GM19193 (cell line): ENCODE results near the gene ZFAND3.

Experiments
- POLR2A ChIP-seq: IDR thresholded peaks from 4 replicates; pipeline ENCODE4 v1.6.1; 2011; ENCODE audit not compliant: insufficient read depth, insufficient read length; ENCODE audit errors: extremely low read depth

ZFAND3 gene

GRCh38 chr6:38116248-38116647, 296.7 kb downstream of the ZFAND3 start:
- TF ChIP-seq POLR2A = no peak

- no peak for TF ChIP-seq POLR2A
Observed at GRCh38 chr6:38117281-38117680, 297.8 kb downstream of the ZFAND3 start.

DNA sequence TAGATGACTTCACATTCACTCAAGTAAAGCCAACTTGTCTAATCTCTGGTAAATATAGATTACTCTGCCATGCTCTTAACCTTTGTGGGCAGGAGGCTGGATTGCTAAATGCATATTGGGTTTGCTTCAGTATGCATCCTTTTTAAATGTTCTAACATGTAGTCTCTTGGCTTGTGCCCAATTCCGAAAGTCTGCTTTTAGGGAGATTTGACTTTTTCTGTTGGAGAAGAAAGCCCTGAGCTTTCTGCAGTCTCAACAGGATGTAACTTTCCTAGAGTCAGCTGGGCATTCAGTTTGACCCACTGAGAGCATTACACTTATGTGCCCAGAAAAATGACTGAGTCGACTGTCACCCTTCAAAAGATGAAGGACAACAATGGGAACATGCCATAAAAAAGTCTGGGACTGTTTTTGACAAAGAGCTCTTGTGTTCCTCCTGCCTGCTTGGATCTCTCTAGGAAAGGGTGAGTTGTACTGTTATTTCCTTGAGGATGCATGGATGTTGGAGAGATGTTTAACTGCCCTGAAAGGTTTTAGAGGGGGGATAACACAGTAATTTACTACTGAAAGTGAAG, 299.4 kb downstream of the ZFAND3 start:
- TF ChIP-seq POLR2A = no peak

GRCh38 chr6:38119516-38119915, 300.0 kb downstream of the ZFAND3 start:
- no peak for TF ChIP-seq POLR2A

DNA sequence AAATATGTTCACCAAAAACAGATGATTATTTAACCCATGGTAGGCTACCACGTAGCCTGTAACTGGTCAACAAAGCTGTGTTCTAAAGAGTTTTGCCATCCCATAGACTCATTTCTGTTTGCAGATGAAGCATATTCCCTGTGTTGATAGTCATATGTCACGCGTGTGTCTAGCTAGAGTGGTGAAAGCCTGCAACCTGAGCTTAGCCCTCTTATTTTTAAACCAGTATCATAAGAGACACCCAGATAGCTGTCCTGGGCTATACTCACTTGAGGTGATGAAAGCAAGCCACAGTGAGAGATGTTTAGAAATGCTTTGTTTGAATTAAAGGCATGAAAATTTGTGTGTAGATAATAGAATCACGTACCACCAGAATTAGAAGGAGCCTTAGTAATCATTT, 307.8 kb downstream of the ZFAND3 start:
- TF ChIP-seq POLR2A = no peak

- TF ChIP-seq POLR2A = no peak
Observed at GRCh38 chr6:38131527-38131965, 312.0 kb downstream of the ZFAND3 start.

DNA sequence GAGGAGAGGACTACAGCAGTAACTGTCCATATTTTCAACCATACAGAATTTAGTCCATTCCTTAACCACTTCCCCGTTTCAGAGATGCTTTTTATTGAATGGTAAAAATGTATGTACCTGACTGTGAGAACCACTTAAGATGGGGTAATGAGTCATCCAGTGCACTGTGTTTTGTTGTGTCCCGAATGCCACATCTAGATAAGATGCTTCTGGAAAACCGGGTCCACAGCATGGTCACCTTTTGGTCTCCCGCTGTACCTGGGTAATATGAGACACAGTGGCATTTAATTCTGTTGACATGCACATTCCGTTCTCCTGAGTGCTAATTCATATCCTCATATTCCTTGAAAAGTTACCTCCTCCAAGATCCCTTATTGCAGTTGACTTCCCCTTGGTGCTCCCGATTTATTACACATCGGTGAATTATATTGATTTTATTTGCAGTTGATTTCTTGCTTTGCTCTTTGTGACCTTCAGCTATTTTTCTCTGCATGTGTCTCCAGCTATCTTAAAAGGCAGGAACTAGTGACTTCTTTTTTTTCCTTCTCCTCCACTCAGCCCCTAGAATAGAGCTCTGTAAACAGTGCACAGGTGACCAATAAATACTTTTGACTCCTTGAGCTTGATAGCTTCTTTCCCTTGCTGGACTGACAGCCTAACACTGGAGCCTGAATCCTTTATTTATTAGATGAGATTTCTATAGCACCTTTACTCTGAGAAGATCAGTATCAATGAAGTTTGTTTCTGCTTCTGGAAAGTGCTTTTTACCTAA, 314.6 kb downstream of the ZFAND3 start:
- TF ChIP-seq POLR2A = no peak

DNA sequence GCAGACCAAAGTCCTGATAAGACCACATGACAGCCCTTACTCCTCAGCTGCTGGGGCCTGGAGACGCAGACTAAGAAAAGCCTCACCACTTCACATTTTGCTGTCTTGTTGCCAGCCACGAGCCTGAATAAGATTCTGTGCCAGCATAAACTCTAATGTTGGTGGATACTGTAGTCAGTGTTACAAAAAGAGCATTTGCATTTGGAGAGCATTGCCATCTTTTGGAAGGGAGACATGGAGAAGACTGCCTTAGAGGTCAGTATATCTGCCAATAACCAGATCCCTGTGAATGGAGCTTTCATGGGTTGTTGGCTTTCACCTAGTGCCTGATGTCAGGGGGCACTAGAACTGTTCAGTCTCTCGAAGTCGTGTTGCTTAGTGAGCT, 315.2 kb downstream of the ZFAND3 start:
- no peak for TF ChIP-seq POLR2A

DNA sequence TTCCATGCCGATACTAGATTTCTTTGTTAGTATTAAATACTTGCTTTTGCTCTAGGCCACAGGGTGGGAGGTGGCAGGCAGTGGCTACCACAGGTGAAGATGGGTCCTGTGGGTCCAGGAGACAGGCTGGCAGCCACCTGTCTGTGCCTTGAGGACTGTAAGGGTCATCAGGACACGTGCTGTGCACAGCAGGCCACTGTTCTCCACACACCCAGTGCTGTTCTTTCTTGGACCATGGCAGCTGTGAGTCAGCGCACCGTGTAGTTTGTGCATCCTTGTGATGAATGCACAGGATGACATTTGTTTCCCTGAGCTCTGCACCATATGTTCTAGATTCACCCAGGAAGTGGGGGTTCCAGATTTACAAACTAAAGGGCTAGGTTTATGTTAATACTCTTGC, 317.0 kb downstream of the ZFAND3 start:
- no peak for TF ChIP-seq POLR2A

DNA sequence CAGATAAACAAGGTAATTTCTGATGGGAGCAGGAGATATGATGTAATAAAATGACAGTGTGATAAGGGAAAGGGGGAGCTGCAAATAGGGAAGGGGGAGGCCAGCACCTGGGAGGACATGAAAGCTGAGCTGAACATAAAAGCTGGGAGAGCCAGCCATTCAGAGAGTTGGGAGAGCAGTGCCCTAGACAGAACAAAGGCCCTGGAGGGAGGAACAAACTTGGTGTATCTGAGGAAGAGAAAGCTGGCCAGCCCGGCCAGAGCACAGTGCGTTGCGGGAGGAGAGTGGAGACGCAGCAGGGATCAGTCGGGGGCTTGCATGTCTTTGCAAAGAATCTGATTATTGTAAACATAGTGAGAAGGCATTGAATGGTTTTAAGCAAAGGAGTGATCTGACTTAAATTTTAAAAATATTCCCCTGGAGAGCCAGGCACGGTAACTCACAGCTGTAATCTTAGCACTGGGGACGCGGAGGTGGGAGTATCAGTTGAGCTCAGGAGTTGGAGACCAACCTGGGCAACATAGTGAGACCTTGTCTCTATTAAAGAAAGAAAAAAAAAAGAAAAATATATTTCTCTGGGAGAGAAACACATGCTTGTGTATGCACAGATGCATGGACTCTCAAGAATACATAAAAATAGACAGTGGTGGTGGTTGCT, 318.2 kb downstream of the ZFAND3 start:
- no peak for TF ChIP-seq POLR2A

DNA sequence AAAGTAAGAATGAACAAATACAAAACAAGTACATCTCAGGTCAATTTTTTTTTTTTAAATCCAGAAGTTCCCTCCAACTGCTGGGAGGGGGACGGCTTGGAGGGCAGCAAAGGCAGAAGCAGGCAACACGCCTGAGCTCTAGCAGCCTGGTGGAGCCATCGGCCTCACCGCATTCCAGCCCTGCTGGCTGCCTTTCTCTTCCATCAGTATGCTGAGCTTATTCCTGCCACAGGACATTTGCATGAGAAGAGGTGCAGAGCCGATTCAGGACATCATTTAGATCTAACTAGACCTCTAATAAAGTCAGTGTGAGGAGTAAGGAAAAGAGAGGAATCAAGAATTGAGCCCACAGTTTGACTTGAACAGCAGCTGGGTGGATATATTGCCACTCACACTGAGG, 318.8 kb downstream of the ZFAND3 start:
- no peak for TF ChIP-seq POLR2A

GRCh38 chr6:38141085-38141484, 321.6 kb downstream of the ZFAND3 start:
- no peak for TF ChIP-seq POLR2A

GRCh38 chr6:38141716-38142115, 322.2 kb downstream of the ZFAND3 start:
- no peak for TF ChIP-seq POLR2A

DNA sequence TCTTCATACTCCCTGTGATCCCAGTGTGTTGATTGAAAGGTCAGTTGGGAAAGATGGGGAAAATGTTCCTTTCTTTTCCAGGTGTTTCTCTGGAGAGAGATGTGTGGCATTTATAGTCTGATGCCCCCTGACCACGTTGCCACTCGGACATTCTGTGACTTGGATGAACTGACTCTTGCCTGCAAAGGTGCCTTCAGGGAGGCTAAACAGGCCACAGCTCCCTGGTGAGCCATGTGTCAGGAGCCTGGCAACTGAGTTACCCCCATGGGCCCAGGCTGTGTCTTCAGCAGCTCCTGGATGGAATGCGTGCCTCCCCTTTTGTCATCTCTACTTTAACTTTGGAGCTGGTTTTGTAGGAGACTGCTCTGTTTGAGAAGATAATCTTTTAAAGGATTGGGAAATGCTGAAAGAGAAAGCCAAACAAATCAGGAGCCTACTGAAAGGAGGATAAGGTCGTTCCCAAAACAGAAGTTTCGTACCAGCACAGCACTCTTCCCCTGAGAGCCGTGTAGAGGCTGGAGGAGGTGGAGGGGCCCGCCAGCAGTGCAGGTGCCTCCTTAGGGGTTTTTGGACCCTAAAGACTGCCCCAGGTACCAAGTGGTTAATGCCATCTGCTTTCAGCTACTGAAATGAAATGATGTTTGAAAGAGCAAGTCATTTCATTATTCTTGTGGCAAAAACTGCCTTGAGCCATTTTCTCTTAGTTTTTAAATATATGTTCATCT, 322.8 kb downstream of the ZFAND3 start:
- no peak for TF ChIP-seq POLR2A
